ENCODE measurements around the gene ITIH6.
"Not testable (repeated sequence)": the region's sequence is repeated elsewhere in the genome, so short reads cannot be mapped to it uniquely, and the experiment has no call there.

ITIH6 gene

DNA sequence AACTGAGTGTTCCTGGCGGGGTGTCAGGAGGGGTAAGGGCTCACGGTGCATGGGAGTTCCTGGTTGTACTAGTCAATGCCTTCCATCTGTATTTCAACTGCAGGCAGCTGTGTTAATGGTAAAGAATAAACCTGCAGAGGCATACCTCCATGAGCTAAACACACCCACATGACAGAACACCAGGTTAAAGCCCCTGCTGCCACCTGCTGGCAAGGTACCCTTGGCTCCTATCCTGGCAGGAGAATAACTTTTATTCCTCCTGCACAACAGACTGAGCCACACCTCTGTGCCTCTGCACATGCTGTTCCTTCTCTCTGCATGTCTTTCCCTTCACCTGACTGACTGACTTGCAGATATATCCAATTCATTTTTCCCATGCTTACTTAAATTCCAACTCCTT is 11.1 kb downstream of the ITIH6 start:
- no peak for DNase-seq (ENCODE audit: low spot score)
- TF ChIP-seq, protein P1, sequence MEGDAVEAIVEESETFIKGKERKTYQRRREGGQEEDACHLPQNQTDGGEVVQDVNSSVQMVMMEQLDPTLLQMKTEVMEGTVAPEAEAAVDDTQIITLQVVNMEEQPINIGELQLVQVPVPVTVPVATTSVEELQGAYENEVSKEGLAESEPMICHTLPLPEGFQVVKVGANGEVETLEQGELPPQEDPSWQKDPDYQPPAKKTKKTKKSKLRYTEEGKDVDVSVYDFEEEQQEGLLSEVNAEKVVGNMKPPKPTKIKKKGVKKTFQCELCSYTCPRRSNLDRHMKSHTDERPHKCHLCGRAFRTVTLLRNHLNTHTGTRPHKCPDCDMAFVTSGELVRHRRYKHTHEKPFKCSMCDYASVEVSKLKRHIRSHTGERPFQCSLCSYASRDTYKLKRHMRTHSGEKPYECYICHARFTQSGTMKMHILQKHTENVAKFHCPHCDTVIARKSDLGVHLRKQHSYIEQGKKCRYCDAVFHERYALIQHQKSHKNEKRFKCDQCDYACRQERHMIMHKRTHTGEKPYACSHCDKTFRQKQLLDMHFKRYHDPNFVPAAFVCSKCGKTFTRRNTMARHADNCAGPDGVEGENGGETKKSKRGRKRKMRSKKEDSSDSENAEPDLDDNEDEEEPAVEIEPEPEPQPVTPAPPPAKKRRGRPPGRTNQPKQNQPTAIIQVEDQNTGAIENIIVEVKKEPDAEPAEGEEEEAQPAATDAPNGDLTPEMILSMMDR (IDR thresholded peaks at IDR 0.05; ENCODE audit: borderline replicate concordance, control extremely low read depth, extremely low read depth, insufficient read depth, missing control alignments), result peak; percentile 7
- in situ Hi-C loops (cut with MboI; ENCODE audit: low sequenced_read_pairs, unreplicated experiment), result no loop called here

DNA sequence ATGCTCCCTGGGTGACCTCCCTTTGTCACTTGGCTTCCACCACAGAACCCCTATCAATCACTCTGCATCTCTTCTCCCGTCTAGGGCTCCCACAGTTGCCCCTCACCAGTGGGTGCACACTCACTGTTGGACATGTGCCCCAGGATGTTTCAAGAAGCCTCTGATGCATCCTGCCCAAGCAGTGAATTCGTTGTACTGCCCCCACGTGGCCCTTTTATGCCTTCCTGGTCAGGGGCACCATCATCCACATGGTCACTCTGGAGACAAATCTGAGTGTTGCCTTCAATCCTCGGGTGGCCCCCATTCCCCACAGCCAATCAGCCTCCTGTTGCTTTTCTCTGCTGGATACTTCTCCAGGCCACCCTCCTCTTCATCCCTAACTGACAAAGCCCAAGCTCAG is 12.2 kb downstream of the ITIH6 start:
- no peak for DNase-seq (ENCODE audit: low spot score)
- TF ChIP-seq, protein P1 (IDR thresholded peaks at IDR 0.05; ENCODE audit: borderline replicate concordance, control extremely low read depth, extremely low read depth, insufficient read depth, missing control alignments), result peak; percentile 15
- in situ Hi-C loops (cut with MboI; ENCODE audit: low sequenced_read_pairs, unreplicated experiment), result no loop called here

DNA sequence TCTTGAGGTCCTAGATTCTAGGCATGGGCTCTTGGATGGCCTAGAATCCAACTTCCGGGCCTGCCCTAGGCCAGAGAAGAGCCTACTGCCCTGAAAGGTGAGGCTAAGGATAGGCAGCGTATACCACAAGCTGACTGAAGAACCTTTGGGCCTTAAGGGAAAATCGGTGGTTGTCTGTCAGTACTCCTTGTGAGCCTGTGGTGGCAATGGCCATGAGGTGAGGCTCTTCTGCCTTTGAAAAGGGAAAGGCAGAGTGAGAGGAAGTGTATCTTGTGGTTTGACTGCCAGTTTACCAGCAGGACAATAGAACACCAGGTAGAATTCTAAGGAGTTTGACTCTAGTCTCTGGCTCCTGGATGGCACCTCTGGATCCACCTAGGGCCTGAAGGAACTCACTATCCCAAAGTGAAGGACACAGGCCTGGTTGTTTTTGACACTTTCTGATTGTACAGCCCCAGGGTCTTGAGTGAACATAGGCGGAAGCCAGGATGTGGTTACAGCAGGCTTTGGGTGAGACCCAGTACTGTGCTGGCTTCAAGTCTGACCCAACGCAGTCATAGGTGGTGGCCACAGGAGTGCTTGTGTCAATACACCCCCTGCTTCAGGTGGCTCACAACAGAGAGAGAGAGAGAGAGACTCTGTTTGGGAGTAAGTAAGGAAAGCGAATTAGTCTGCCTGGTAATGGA is 20.9 kb downstream of the ITIH6 start:
- in situ Hi-C loops (cut with MboI; ENCODE audit: low sequenced_read_pairs, unreplicated experiment), result no loop called here
- DNase-seq (ENCODE audit: low spot score), result no peak
- TF ChIP-seq, protein P1 (IDR thresholded peaks at IDR 0.05; ENCODE audit: borderline replicate concordance, control extremely low read depth, extremely low read depth, insufficient read depth, missing control alignments), result no peak

DNA sequence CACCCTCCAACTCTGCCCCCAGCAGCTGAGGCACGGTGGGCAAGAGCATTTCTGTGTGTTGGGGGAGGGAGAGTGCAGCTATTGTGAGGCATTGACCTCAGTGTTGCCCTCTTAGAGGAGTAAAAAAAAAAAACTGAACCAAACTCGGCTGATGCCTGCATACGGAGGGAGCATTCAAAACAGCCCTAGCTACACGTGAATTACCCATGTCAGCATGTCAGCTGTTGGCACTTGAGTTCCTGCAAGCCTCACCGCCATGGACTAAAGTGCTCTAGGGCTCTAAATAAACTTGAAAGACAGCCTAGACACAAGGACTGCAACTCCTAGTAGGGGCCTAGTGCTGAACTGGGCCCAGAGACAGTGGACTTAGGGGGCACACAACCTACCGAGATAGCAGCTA is 22.0 kb downstream of the ITIH6 start:
- TF ChIP-seq, protein P1 (IDR thresholded peaks at IDR 0.05; ENCODE audit: borderline replicate concordance, control extremely low read depth, extremely low read depth, insufficient read depth, missing control alignments), result no peak
- in situ Hi-C loops (cut with MboI; ENCODE audit: low sequenced_read_pairs, unreplicated experiment), result no loop called here
- no peak for DNase-seq (ENCODE audit: low spot score)

DNA sequence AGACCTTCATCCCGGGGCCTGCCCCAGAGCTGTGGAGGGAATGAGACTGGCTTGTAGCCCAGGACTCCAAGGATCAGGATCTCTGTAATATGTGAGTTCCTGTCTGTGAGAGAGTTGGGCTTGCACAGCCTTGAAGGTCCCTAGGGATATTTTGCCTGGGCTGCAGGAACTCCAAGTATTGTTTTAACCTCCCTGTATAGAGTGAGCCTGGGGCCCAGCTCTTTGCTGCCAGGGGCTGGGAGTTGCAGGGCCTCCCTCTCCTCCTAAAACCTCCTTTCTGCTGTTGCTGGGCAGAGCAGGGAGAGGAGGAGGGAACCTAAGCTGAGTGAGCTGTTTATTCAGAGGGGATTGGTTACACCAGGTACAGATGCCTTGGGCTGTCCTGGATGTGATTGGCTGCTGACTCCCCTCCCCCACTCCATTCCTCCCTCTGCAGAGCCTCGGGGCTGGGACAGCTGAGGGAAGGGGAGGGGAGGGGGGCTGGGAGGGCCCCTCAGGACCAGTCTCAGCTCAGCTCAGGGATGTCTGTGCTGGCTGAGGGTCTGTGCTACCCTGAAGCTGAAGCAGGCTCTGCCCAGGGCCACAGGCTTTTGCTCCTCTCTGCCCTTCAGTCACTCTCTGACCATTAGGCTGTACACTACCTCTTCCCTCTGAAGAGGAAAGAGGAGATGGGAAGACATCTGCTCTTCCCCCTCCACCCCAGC is 23.5 kb downstream of the ITIH6 start:
- in situ Hi-C loops (cut with MboI; ENCODE audit: low sequenced_read_pairs, unreplicated experiment), result not testable (repeated sequence)

DNA sequence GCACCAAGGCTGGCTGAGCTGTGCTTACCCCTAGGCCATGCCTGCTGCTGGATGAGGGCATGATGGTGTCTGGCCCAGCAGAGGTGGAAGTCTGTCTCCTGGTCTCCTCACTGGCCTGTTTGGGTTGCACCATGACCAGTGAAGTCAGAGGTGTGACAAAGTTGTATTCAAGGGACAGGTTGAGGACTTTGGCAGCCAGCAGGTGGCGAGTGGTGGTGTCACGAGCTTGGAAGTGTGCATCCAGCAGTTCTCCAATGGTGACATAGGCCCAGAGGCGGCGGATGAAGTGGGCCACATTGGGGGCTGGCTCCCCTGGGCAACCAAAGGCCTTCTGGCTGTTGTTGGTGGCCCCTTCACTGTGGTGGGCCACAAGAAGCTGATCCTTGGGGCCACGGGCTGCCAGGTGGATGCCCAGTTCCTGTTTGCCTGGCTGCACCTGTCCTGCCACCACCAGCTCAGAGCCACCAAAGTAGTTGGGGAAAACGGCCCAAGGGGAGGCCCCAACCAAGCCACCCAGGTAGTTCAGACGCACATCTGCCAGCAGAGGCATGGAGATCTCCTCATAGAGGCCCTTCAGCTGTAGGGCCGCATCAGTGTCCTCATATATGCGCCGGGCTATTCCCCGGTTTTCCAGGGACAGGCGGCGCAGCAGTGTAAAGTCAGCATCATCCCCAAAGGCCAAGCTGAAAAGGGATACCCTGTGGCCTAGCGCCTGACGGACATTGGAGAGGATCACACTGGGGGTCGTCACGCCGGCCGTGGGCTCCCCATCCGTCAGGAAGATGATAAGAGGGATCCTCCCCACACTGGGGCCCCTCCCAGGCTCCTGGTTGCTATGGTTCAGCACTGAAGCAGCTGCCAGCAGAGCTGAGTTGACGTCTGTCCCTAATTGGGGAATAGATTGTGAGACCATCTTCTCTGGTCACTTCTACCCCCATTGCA is 39.7 kb downstream of the ITIH6 start:
- TF ChIP-seq, protein P1 (IDR thresholded peaks at IDR 0.05; ENCODE audit: borderline replicate concordance, control extremely low read depth, extremely low read depth, insufficient read depth, missing control alignments), result no peak
- in situ Hi-C loops (cut with MboI; ENCODE audit: low sequenced_read_pairs, unreplicated experiment), result no loop called here
- no peak for DNase-seq (ENCODE audit: low spot score)

More for the DNA sequence above, 23.5 kb downstream of the ITIH6 start:
- not testable (repeated sequence) for DNase-seq (ENCODE audit: low spot score)

All from GM13976 (cell line).